NCI-H1105 treated with DMSO at 0.1 percent for 48 hours (cell line): ENCODE measurements around the gene BRAF.
"Not testable (repeated sequence)": the region's sequence is repeated elsewhere in the genome, so short reads cannot be mapped to it uniquely, and the experiment has no call there.

Source experiments
- DNase-seq: peaks from one replicate; lab custom pipeline; 2025; lab: John Stamatoyannopoulos, UW

Gene BRAF

DNA sequence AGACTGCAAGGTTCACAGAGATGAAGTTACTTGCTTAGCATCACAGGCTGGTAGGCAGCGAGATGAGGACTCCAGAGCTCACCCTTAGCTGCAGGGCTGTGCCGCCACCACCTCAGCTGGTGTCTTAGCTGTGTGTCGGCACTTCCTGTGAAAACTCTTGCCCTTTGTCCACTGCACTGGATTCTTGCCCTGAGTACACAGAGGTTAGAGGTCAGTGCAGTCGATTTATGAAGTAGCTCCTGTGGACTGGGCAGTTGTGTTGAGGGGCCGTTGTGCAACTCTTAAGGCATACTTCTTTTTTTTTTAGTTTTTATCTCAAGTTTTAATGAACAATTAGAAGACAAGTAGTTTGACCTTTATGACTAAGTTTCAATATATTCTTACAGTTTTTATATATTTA, 217.6 kb downstream of the BRAF start:
- no peak for DNase-seq

DNA sequence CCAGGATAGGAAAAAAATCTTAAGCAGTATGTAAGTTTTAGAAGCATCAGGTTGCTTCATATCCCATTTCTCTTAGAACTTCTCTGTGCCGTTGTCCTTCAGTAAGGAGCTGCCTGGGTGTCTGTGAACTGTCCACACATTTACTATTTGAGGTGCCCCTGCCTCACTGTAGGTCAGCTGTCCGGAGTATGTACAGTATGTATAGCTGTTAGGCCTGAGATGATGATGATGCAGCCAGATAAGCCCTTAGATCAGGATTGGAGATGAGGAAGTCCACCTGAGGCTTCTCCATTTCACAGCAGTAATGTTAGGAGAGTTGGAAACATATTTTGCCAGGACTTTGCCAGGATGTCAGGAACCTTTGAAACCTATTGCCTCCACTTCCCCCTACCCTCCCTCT, 220.5 kb downstream of the BRAF start:
- no peak for DNase-seq

DNA sequence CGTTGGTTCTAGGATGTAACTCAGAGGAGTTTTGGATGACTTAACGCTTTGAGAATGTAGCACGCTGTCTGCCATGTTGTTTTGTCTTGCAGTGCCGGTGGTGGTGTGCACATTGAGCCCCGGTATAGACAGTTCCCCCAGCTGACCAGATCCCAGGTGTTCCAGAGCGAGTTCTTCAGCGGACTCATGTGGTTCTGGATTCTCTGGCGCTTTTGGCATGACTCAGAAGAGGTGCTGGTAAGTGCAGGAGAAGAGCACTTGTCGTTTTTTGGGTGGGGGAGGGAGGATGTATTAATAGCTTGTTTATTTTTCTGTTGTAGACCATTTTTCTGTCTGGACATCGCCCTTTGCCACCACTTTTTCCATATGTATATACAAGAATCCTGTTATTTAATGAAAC, 222.0 kb downstream of the BRAF start:
- no peak for DNase-seq

DNA sequence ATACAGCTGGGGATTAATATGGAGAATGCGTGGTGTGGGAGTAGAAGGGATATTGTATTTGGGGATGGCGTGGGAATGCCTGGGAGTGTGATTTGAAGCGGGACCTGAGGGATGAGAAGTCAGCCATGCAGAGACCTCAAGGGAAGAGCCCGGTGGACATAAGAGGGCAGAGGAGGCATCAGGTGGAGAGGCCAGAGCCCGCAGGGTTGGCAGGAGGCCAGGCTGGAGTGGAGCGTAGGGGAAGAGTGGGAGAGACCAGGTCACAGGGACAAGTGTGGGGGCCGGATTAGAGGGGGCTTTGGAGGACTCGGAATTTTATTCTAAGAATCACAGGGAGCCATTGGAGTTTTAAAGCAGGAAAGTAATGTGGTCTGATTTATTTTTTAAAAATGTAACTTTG, 226.3 kb downstream of the BRAF start:
- no peak for DNase-seq

- DNase-seq, result no peak
Observed at GRCh38 chr7:140697447-140698143, 227.1 kb downstream of the BRAF start.

DNA sequence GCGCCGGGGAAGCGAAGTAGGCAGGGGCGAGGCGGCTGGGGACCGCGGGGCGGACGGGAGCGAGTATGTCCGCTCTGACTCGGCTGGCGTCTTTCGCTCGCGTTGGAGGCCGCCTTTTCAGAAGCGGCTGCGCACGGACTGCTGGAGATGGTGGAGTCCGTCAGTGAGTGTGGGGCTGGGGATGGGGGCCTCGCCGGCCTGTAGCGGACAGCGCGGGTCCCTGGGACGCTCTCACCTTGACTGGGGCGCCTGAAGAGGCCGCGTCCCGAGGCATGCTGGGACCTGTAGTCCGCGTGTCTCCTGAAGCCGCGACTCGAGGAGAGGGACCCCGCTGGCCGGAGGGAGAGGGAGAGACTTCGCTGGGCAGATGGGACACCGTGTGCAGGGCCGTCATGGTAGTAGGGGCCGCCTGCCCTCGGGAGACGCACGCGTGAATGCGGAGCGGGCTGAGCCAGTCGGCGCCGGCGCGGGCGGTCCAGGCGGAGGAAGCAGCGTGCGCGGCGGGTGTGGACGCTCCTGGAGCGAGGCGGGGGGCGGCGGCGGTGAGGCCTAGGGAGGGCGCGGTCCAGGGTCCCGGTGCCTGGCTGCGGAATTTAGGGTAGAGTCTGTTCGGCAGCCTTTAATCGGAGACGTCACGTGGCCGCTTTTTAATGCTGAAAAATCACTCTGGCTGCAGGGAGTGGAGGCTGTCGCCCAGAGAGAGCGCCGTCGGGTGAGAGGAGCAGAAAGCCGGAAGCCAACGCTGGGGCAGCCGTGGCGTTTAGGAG, 227.9 kb downstream of the BRAF start, which contains the start of gene NDUFB2:
Gene NDUFB2, plus strand, starts transcription at position 29 of the 767 bp plus-strand sequence. Its CDS starts 37 bp downstream, at position 66.
- peak; percentile 85 for DNase-seq

- DNase-seq, result peak; percentile 27
Observed at GRCh38 chr7:140696024-140696679, 228.6 kb downstream of the BRAF start.

DNA sequence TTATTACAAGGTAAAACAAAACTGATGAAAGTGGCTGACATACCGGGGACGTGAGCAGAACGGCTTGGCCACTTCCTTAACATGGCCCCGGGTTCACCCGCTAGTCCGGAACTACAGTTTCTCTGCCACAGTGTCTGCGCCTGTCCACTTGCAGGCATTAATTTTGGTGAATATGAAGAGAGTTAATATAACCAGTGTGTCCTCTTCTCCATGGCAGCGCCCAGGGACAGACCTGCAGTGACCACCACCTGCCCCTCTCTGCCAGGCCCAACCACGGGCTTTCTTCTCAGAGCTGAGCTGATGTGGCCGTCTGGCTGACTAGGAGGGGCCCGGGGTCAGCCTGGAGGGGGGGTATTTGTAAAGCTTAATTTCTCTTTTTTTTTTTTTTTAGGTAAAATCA, 229.3 kb downstream of the BRAF start:
- DNase-seq, result no peak

DNA sequence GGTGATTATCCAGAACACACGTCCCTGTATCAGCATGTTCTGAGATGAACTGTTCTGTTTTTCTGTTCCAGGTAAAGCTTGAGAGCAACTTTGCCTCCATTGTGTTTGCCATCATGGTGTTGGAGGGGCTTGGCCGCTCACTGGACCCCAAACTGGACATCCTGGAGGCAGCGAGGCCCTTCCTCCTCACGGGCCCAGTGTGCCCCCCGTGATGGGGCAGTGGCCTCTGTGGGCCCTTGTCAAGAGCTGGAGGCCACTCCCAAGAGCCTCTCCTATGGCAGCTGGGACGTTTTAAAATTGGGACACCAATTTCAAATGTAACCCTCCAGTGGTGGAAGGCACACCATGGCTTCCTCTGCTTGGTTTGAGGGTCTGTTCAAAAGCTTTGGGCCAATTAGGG, 230.1 kb downstream of the BRAF start:
- no peak for DNase-seq

- DNase-seq, result not testable (repeated sequence)
Observed at GRCh38 chr7:140693849-140694248, 230.9 kb downstream of the BRAF start.

DNA sequence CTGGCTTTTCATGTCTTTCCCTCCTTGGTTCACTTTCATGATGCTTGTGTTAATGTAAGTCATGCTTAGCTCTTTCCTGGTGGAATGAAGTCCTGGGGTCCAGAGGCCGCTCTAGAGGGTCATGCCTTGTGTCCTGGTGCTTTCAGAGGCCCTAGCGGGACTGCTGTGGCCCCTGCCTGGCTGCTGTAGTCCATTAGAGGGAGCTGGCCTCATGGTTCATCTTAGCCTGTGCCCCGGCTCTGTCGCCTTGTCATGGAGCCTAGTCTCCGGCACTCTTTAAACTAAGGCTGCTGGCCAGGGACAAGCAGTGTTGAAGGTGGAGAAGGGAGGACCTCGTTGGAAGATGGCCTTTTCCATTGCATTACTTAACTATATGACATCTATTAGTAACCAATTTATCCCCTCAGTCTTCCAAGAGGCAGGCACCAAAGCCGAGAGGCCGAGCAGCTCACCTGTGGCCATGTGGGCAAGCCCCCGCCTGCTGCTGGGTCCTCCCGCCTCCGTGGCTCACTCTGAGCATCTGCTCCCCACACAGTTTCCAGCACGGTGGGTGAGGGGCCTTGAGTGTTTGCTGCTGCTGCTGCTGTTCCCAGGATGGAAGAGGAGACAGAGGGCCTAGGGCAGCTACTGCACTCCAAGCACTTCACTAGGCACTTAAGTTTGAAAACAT, 233.2 kb downstream of the BRAF start:
- DNase-seq, result no peak

DNA sequence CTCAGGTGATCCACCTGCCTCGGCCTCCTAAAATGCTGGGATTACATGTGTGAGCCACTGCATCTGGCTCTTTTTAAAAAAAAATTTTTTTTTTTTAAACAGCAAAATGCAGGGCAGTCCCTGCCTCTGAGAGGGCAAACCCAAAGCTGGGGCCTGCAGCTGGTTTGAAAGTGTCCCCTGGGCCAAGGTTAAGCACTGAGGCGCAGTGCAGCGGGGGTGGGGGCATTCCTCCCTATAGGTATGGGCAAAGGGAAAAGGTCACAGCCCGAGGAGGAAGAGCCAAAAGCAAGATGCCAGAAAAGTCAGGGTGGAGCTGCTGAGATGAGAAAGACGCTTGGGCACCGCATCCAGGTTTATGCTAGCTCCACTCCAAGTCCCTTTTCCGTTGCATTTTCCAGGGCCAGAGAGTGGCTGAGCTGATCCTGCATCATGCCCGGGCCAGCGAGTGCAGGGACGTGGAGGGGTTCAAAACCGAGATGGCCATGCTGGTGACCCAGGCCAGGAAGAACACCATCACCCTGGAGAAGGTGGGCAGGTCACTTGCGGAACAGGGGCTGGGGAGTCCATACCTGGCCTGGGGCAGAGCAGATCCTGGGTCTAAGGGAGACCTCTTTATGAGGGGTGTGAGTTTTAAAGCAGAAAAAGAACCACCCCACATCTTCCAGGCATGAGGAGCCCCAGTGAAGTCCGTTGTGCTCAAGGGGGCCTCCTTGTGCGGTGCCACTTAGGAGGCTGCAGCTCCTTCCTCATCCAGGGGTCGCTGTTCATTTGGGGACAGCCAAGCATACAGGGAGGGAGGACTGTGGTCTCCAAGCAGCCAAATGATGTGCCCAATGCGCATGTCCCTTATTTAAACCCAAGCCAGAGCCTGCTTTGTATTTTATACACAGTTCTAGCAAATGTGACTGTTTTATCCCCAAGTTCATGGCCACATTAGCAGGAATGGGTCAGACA, 235.3 kb downstream of the BRAF start:
- no peak for DNase-seq

- DNase-seq, result no peak
Observed at GRCh38 chr7:140688341-140688740, 236.4 kb downstream of the BRAF start.

GRCh38 chr7:140686921-140687320, 237.8 kb downstream of the BRAF start:
- DNase-seq, result no peak

DNA sequence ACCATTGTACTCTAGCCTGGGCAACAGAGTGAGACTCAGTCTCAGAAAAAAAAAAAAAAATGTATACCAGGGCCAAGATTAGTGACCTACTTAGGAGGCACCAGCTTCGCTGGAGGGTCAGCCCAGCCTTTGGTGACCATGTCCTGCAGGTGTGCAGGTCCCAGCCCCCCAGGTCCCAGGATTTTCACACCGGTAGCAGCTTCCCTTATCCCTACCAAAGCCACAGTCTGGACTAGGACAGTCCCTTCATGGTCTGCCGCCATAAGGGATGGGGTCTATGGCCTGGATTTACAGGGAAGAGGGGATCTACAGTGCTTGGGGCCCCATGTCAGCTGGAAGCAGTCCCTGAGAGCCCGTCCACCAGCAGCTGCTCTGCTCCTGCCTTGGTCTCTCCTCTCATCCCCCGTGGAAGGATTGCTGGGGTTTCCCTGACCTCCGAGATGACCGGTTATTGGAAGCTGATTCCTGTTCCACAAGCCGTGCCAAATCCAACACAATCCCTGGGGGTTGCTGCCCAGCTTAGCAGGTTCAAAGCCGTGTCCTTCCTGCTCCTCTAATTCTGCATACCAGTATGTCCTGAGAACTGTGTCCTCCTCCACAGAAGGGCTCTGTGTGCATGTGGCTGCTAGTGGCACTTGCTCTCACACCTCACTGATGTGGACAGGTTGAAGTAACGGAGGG, 239.2 kb downstream of the BRAF start:
- DNase-seq, result no peak

GRCh38 chr7:140684066-140684950, 240.4 kb downstream of the BRAF start:
- DNase-seq, result no peak

DNA sequence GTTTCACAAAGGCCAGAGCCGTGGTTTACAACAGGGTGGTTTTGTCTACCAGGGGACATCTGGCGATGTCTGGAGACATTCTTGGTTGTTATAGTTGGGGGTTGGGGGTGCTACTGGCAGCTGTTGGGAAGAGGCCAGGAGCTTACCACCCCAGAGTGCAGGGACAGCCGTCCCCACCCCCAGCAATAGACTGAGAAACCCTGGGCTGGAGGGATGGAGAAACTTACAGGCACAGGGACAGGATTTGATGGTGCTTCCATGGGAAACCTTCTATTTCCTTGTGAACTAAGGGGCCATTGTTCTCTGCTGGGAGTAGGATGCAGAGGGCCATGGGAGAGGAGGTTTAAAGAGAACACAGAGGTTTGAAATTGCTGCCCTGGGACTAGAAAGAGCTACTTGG, 241.1 kb downstream of the BRAF start:
- no peak for DNase-seq

GRCh38 chr7:140681766-140682165, 243.0 kb downstream of the BRAF start:
- no peak for DNase-seq

DNA sequence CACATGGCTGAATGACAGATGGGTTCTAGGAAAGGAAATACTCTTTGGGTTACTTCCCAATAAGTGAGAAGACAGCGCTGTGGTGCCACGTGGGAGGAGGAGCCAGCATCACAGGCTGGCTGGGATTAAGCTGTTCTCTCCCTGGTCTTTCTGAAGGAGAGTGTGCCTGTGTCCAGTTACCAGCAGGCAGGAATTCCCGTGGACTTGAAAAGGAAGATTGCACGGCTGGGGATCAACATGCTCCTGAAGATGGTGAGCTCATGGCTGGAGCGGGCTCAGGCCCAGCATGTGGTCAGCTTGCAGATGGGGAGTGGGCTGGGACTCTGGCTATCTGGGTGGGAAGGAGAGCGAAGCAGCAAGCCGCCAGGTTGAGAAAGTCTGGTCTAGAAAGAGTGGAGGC, 243.8 kb downstream of the BRAF start:
- DNase-seq, result no peak

- no peak for DNase-seq
Observed at GRCh38 chr7:140679186-140679585, 245.5 kb downstream of the BRAF start.
